GM18867 (cell line): Measurements from ENCODE around the gene HIVEP2.

Source experiments
- ATAC-seq: cut with Tn5 transposase; IDR thresholded peaks from one replicate; pipeline ENCODE4 v1.9.1; 2021; ENCODE audit warnings: mild to moderate bottlenecking, moderate library complexity; ENCODE audit not compliant: unreplicated experiment

Gene HIVEP2

DNA sequence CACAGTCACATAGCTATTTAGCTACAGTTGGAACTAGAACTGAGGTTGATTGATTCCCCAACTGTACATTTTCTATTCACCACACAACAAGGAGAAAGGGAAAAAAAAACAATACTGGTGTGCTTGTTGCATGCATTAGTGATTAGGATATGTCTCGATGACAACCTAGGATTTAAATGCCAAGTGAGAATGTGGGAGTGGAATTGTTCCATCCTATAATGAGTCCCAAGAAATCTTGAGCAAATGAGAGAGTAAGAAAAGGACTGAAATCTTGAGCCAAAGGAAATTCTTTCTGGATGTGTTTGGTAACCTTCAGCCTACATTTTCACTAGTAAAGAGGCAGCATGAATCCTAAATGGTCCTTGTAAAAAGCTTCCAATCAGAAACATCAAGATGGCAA lies 232.7 kb downstream of the HIVEP2 start:
- ATAC-seq, result no peak

GRCh38 chr6:142708651-142709050 lies 236.3 kb downstream of the HIVEP2 start:
- ATAC-seq, result no peak

- ATAC-seq, result no peak
These were observed 237.7 kb downstream of the HIVEP2 start for GRCh38 chr6:142707255-142707654.

DNA sequence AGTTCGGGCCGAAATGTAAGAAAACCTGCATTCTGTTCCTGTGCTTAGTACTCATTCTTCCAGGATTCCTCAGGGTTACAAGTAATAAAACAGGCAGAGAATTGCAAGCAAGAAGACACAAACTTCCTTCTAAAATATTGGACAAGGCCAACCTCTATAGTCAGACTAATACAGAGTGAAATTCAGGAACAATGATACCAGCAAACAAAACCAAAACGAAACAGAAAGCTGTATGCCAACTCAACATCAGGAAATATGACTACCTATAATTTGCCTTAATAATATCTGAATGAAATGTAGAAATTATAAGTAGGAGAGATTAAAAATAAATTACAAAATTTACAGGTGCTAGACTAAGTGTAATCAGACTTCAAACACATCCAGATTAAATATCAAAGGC lies 238.8 kb downstream of the HIVEP2 start:
- no peak for ATAC-seq

- ATAC-seq, result no peak
These were observed 239.9 kb downstream of the HIVEP2 start for GRCh38 chr6:142705054-142705453.

GRCh38 chr6:142702501-142703460 lies 242.2 kb downstream of the HIVEP2 start:
- no peak for ATAC-seq
